Measurements from ENCODE around the gene BNC1.
"Not testable (repeated sequence)": the region's sequence is repeated elsewhere in the genome, so short reads cannot be mapped to it uniquely, and the experiment has no call there.

The BNC1 gene

GRCh38 chr15:83230242-83230641 lies 54.2 kb downstream of the BNC1 start:
- ATAC-seq, result no peak
- H3K27ac Mint-ChIP-seq, result no peak overlapping the region
- H3K9me3 Mint-ChIP-seq, result no peaks in the 10 kb centered on the region
- no peaks in the 10 kb centered on the region for H3K4me1 Mint-ChIP-seq
- peaks cover 17% of the 10 kb centered on the region for H3K27me3 Mint-ChIP-seq
- H3K36me3 Mint-ChIP-seq, result no peaks in the 10 kb centered on the region
- no peak overlapping the region for H3K4me3 Mint-ChIP-seq

- Mint-ChIP-seq H3K4me3 (no peak overlapping the region), H3K4me1 (no peaks in the 10 kb centered on the region), H3K27me3 (peaks cover 27% of the 10 kb centered on the region)
Measured at GRCh38 chr15:83225449-83225848, 59.0 kb downstream of the BNC1 start.

GRCh38 chr15:83221781-83222180 lies 62.7 kb downstream of the BNC1 start:
- not testable (repeated sequence) for H3K36me3 Mint-ChIP-seq, ATAC-seq, H3K27ac Mint-ChIP-seq, H3K4me3 Mint-ChIP-seq, H3K9me3 Mint-ChIP-seq, H3K4me1 Mint-ChIP-seq
- H3K27me3 Mint-ChIP-seq, result peaks cover 59% of the 10 kb centered on the region

More at GRCh38 chr15:83225449-83225848, 59.0 kb downstream of the BNC1 start:
- Mint-ChIP-seq H3K9me3 (no peaks in the 10 kb centered on the region), H3K27ac (no peak overlapping the region), H3K36me3 (no peaks in the 10 kb centered on the region)
- ATAC-seq, result no peak

- H3K4me1 Mint-ChIP-seq, result no peaks in the 10 kb centered on the region
- H3K27ac Mint-ChIP-seq, result no peak overlapping the region
- no peak for ATAC-seq
- H3K27me3 Mint-ChIP-seq, result peaks cover 57% of the 10 kb centered on the region
- H3K36me3 Mint-ChIP-seq, result no peaks in the 10 kb centered on the region
- H3K9me3 Mint-ChIP-seq, result peaks cover 3% of the 10 kb centered on the region
- no peak overlapping the region for H3K4me3 Mint-ChIP-seq
Measured at GRCh38 chr15:83219026-83219425, 65.4 kb downstream of the BNC1 start.

- Mint-ChIP-seq H3K9me3 (peaks cover 3% of the 10 kb centered on the region), H3K4me1 (no peaks in the 10 kb centered on the region), H3K27me3 (peaks cover 50% of the 10 kb centered on the region), H3K27ac (no peak overlapping the region), H3K4me3 (no peak overlapping the region), H3K36me3 (no peaks in the 10 kb centered on the region)
- no peak for ATAC-seq
Measured at GRCh38 chr15:83215306-83215705, 69.2 kb downstream of the BNC1 start.

GRCh38 chr15:83210619-83211018 lies 73.8 kb downstream of the BNC1 start:
- Mint-ChIP-seq H3K4me3 (no peak overlapping the region), H3K27me3 (peaks cover 19% of the 10 kb centered on the region)
- no peak for ATAC-seq

GRCh38 chr15:83209333-83209732 lies 75.1 kb downstream of the BNC1 start:
- Mint-ChIP-seq H3K4me3 (no peak overlapping the region), H3K27me3 (peaks cover 19% of the 10 kb centered on the region), H3K4me1 (peaks cover 10% of the 10 kb centered on the region), H3K9me3 (no peaks in the 10 kb centered on the region), H3K36me3 (no peaks in the 10 kb centered on the region), H3K27ac (no peak overlapping the region)
- ATAC-seq, result no peak

More at GRCh38 chr15:83210619-83211018, 73.8 kb downstream of the BNC1 start:
- Mint-ChIP-seq H3K36me3 (no peaks in the 10 kb centered on the region), H3K9me3 (peaks cover 3% of the 10 kb centered on the region), H3K4me1 (peaks cover 10% of the 10 kb centered on the region), H3K27ac (no peak overlapping the region)

GRCh38 chr15:83208367-83208661 lies 76.2 kb downstream of the BNC1 start:
- ATAC-seq, result no peak
- Mint-ChIP-seq H3K27me3 (peaks cover 28% of the 10 kb centered on the region), H3K4me3 (peak overlapping the region; percentile 77), H3K27ac (peak overlapping the region; percentile 38), H3K36me3 (no peaks in the 10 kb centered on the region), H3K9me3 (no peaks in the 10 kb centered on the region), H3K4me1 (peaks cover 10% of the 10 kb centered on the region)

GRCh38 chr15:83207660-83208366 lies 76.7 kb downstream of the BNC1 start, which contains the start of gene HDGFL3:
HDGFL3 (minus strand) TSS chr15:83207823; CDS start chr15:83207414, 409 bp downstream.
- Mint-ChIP-seq H3K27me3 (peaks cover 28% of the 10 kb centered on the region), H3K4me3 (peak within 1 kb of the TSS; percentile 77), H3K36me3 (no peaks in the 10 kb centered on the region), H3K27ac (peak within 1 kb of the TSS; percentile 38), H3K4me1 (peaks cover 10% of the 10 kb centered on the region), H3K9me3 (no peaks in the 10 kb centered on the region)
- peak; percentile 24 for ATAC-seq

- H3K9me3 Mint-ChIP-seq, result no peaks in the 10 kb centered on the region
- H3K27me3 Mint-ChIP-seq, result peaks cover 28% of the 10 kb centered on the region
- H3K36me3 Mint-ChIP-seq, result no peaks in the 10 kb centered on the region
- peak; percentile 32 for ATAC-seq
- no peak overlapping the region for H3K4me3 Mint-ChIP-seq
- no peak overlapping the region for H3K27ac Mint-ChIP-seq
- peaks cover 10% of the 10 kb centered on the region for H3K4me1 Mint-ChIP-seq
Measured at GRCh38 chr15:83207009-83207659, 77.3 kb downstream of the BNC1 start.

- Mint-ChIP-seq H3K36me3 (no peaks in the 10 kb centered on the region), H3K27me3 (peaks cover 28% of the 10 kb centered on the region), H3K4me1 (peaks cover 10% of the 10 kb centered on the region), H3K4me3 (peak overlapping the region; percentile 73), H3K27ac (no peak overlapping the region), H3K9me3 (no peaks in the 10 kb centered on the region)
- no peak for ATAC-seq
Measured at GRCh38 chr15:83206526-83207008, 77.9 kb downstream of the BNC1 start.

Data from stimulated activated memory B cell treated with anti-CD40 and anti-IgM and Interleukin-4, amounts not matched to agents 10 μg/mL and 1 μg/mL and 100 μg/mL, for 72 hours (primary cell).